Measurements from ENCODE around the gene PCDHB10.
"Not testable (repeated sequence)": the region's sequence is repeated elsewhere in the genome, so short reads cannot be mapped to it uniquely, and the experiment has no call there.

- TF ChIP-seq CTCF (IDR thresholded peaks at IDR 0.05 in 2 of 3, conservative IDR thresholded peaks at IDR 0.05 in 1 of 3; ENCODE audit: borderline replicate concordance in 1 of 3, insufficient read depth in 1 of 3, low read depth in 2 of 3, low read length in 2 of 3); POLR2A (IDR thresholded peaks at IDR 0.05; ENCODE audit: borderline replicate concordance, extremely low read depth, insufficient read depth, insufficient read length); POLR2AphosphoS5 (IDR thresholded peaks at IDR 0.05; ENCODE audit: low read depth, low read length); EGR1 (IDR thresholded peaks at IDR 0.05; ENCODE audit: low read depth); ZNF274 (IDR thresholded peaks at IDR 0.05; ENCODE audit: low read depth, low read length); EZH2 (IDR thresholded peaks at IDR 0.05); YY1 (IDR thresholded peaks at IDR 0.05; ENCODE audit: extremely low read depth, insufficient replicate concordance, low read depth, low read length); EZH2phosphoT487 (IDR thresholded peaks at IDR 0.05; ENCODE audit: borderline replicate concordance): not testable (repeated sequence)
These were observed 40.5 kb upstream of the PCDHB10 start for GRCh38 chr5:141151632-141152031.

All from HCT116 (cell line).